Testis (tissue), 3 donors: ENCODE results near the gene OR2A25. TPM values are rescaled to one million over a fixed set of nuclear protein-coding genes. Genes with fewer than 3 reads are reported as not detected.

ENCODE experiments used
- DNase-seq: peaks from one replicate; pipeline ENCODE4 v3.0.0-alpha.2; 2019
- H3K27ac ChIP-seq, 2 donors: fragments of 200-600 bp; sonication (generic); one replicate each; pipeline ENCODE4 v1.5.1; 2019
- H3K27me3 ChIP-seq: fragments of 200-600 bp; sonication (generic); one replicate; pipeline ENCODE4 v1.5.1; 2019
- H3K36me3 ChIP-seq: fragments of 200-600 bp; sonication (generic); one replicate; pipeline ENCODE4 v1.5.1; 2017; ENCODE audit warnings: low read depth; ENCODE audit errors: missing control alignments
- H3K4me1 ChIP-seq: fragments of 200-600 bp; sonication (generic); one replicate; pipeline ENCODE4 v1.5.1; 2019
- H3K4me3 ChIP-seq, 2 donors: fragments of 200-600 bp; sonication (generic); one replicate each; pipeline ENCODE4 v1.5.1; 2017 to 2019
- H3K9me3 ChIP-seq: fragments of 200-600 bp; sonication (generic); one replicate; pipeline ENCODE4 v1.5.1; 2017
- CTCF ChIP-seq, 3 experiments: fragments of 450-650 bp in 2 of 3; fragments of 200-600 bp in 1 of 3; sonication (generic) in 1 of 3; IDR thresholded peaks; one replicate each; pipeline ENCODE4 v1.5.1; 2016 to 2019; ENCODE audit warnings: antibody characterized with exemption in 3 of 3, mild to moderate bottlenecking in 2 of 3, moderate library complexity in 1 of 3
- POLR2A ChIP-seq: fragments of 450-650 bp; IDR thresholded peaks from one replicate; pipeline ENCODE4 v1.6.1; 2017; ENCODE audit warnings: antibody characterized with exemption, mild to moderate bottlenecking, moderate library complexity
- whole genome bisulfite sequencing, 2 donors: methylation state at CpG; one replicate each; pipeline ENCODE4 v1.1.5; 2018; 5-methylcytosine and 5-hydroxymethylcytosine counted together
- intact Hi-C: fragments of 100-400 bp; cut with DNase I; formaldehyde crosslinking; loops from one replicate; pipeline ENCODE4 v1.15.1; 2023; ENCODE audit warnings: low total_unique reads
- polyA plus RNA-seq: library from polyadenylated mRNA; stranded (reverse); fragments of 350-450 nt; fragmentation: Illumina TruSeq; extraction: RNeasy Lipid Tissue Mini Kit (QIAGEN cat#74804); gene quantifications from one replicate; pipeline ENCODE4 v1.2.3, GENCODE V29; 2014; ENCODE audit warnings: low read depth, low replicate concordance; ENCODE audit not compliant: insufficient read depth
- total RNA-seq, 2 donors: library from RNA; depleted of rRNA; stranded (reverse); fragments of >200 nt; gene quantifications; one replicate each; pipeline ENCODE4 v1.2.3, GENCODE V29; 2016

The OR2A25 gene
- total and polyA plus RNA-seq, 3 donors from 2014 or later, result 0.18 to 0.19 TPM; not detected in 1

- no peaks in the 10 kb centered on the region for H3K9me3 ChIP-seq
- no peak overlapping the region for H3K4me3 ChIP-seq
- no peaks in the 10 kb centered on the region for H3K4me1 ChIP-seq
- H3K27ac ChIP-seq, result no peak overlapping the region
- intact Hi-C loops, result no loop called here
- DNase-seq, result no peak
- no peaks in the 10 kb centered on the region for H3K36me3 ChIP-seq
- TF ChIP-seq CTCF (IDR thresholded peaks at IDR 0.05) (no peak), POLR2A (no peak)
- no peaks in the 10 kb centered on the region for H3K27me3 ChIP-seq
- 84 to 87% methylated on average over 3 of the region's 3 CpGs for WGBS, 2 donors
These were observed 11.7 kb upstream of the OR2A25 start for GRCh38 chr7:144057954-144058353.

- no peaks in the 10 kb centered on the region for H3K4me1 ChIP-seq
- 31 to 32% methylated on average over 3 of the region's 3 CpGs for WGBS, 2 donors
- no peak overlapping the region for H3K4me3 ChIP-seq
- intact Hi-C loops, result no loop called here
- DNase-seq, result no peak
- no peak overlapping the region for H3K27ac ChIP-seq
- no peaks in the 10 kb centered on the region for H3K9me3 ChIP-seq
- H3K27me3 ChIP-seq, result no peaks in the 10 kb centered on the region
- TF ChIP-seq POLR2A (no peak), CTCF (IDR thresholded peaks at IDR 0.05) (peak in 2 of 3 experiments; percentile 10 to 46)
- no peaks in the 10 kb centered on the region for H3K36me3 ChIP-seq
These were observed 5.9 kb upstream of the OR2A25 start for GRCh38 chr7:144063710-144064109.

- no peak overlapping the region for H3K27ac ChIP-seq
- no peaks in the 10 kb centered on the region for H3K4me1 ChIP-seq
- H3K36me3 ChIP-seq, result no peaks in the 10 kb centered on the region
- no peaks in the 10 kb centered on the region for H3K9me3 ChIP-seq
- no peak overlapping the region for H3K4me3 ChIP-seq
- no peaks in the 10 kb centered on the region for H3K27me3 ChIP-seq
- intact Hi-C loops, result no loop called here
- 57 to 63% methylated on average over 2 of the region's 2 CpGs for WGBS, 2 donors
- no peak for TF ChIP-seq CTCF (IDR thresholded peaks at IDR 0.05)
- no peak for TF ChIP-seq POLR2A
- DNase-seq, result no peak
These were observed 342 bp downstream of the OR2A25 start for GRCh38 chr7:144069953-144070352.

- no peaks in the 10 kb centered on the region for H3K4me1 ChIP-seq
- TF ChIP-seq CTCF (IDR thresholded peaks at IDR 0.05) (no peak), POLR2A (no peak)
- no peaks in the 10 kb centered on the region for H3K9me3 ChIP-seq
- DNase-seq, result no peak
- intact Hi-C loops, result no loop called here
- H3K4me3 ChIP-seq, result no peak overlapping the region
- H3K27ac ChIP-seq, result no peak overlapping the region
- no peaks in the 10 kb centered on the region for H3K36me3 ChIP-seq
- 65 to 74% methylated on average over 8 of the region's 8 CpGs for WGBS, 2 donors
- no peaks in the 10 kb centered on the region for H3K27me3 ChIP-seq
These were observed 4.8 kb downstream of the OR2A25 start for GRCh38 chr7:144074374-144074773.

- H3K36me3 ChIP-seq, result no peaks in the 10 kb centered on the region
- no peaks in the 10 kb centered on the region for H3K27me3 ChIP-seq
- H3K27ac ChIP-seq, result no peak within 1 kb of the TSS
- no peaks in the 10 kb centered on the region for H3K9me3 ChIP-seq
- intact Hi-C loops, result no loop called here
- no peak for TF ChIP-seq CTCF (IDR thresholded peaks at IDR 0.05)
- DNase-seq, result no peak
- H3K4me1 ChIP-seq, result no peaks in the 10 kb centered on the region
- no peak within 1 kb of the TSS for H3K4me3 ChIP-seq
- 94 to 95% methylated on average over 2 of the region's 2 CpGs for WGBS, 2 donors
These were observed 16.4 kb downstream of the OR2A25 start, which contains the start of gene OR2A12 for GRCh38 chr7:144085978-144086377. OR2A12 (plus strand) TSS chr7:144086278; CDS start chr7:144095108, 8,830 bp downstream.
